ENCODE results near the gene FYCO1.

DNA sequence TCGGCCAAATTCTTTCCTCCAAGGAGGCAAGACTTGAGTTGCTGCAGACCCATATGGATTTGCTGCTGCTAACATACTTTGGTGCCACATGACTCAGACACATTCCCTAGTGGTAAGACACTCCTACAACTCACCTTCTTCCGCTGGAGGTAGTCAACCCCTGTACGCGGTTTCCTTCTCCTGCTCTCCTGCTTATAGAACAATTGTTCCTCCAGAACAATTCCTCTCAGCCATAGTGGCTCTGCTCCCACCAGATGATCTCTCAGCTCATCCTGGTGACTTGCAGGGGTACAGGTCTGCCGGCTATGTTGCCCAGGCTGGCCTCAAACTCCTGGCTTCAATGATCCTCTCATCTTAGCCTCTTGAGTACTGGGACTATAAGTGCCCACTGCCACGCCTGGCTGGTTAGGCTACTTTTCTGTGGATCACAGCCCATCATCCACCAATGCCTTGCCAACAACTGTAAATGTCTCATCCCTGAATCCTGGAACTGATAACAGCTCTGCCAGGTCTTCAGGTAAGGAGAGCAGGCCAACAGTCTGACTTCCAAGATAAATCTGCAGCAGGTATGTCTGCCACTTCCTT is 54.8 kb downstream of the FYCO1 start:
- TF ChIP-seq, protein P1, sequence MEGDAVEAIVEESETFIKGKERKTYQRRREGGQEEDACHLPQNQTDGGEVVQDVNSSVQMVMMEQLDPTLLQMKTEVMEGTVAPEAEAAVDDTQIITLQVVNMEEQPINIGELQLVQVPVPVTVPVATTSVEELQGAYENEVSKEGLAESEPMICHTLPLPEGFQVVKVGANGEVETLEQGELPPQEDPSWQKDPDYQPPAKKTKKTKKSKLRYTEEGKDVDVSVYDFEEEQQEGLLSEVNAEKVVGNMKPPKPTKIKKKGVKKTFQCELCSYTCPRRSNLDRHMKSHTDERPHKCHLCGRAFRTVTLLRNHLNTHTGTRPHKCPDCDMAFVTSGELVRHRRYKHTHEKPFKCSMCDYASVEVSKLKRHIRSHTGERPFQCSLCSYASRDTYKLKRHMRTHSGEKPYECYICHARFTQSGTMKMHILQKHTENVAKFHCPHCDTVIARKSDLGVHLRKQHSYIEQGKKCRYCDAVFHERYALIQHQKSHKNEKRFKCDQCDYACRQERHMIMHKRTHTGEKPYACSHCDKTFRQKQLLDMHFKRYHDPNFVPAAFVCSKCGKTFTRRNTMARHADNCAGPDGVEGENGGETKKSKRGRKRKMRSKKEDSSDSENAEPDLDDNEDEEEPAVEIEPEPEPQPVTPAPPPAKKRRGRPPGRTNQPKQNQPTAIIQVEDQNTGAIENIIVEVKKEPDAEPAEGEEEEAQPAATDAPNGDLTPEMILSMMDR (IDR thresholded peaks at IDR 0.05; ENCODE audit: low read depth, low read length): no peak
- no peak for TF ChIP-seq EZH2phosphoT487 (IDR thresholded peaks at IDR 0.05; ENCODE audit: low read depth)
